ENCODE results near the gene TRIM56.
"Not testable (repeated sequence)": the region's sequence is repeated elsewhere in the genome, so short reads cannot be mapped to it uniquely, and the experiment has no call there.

The TRIM56 gene

GRCh38 chr7:101132626-101133600 lies 47.6 kb downstream of the TRIM56 start:
- not testable (repeated sequence) for DNase-seq (ENCODE audit: low spot score)

GRCh38 chr7:101133621-101134398 lies 48.5 kb downstream of the TRIM56 start:
- DNase-seq (ENCODE audit: low spot score), result no peak

GRCh38 chr7:101134399-101134980 lies 49.2 kb downstream of the TRIM56 start:
- no peak for DNase-seq (ENCODE audit: low spot score)

- no peak for DNase-seq (ENCODE audit: low spot score)
These were observed 52.5 kb downstream of the TRIM56 start for GRCh38 chr7:101137651-101138212.

- peak; percentile 74 for DNase-seq (ENCODE audit: low spot score)
These were observed 53.1 kb downstream of the TRIM56 start for GRCh38 chr7:101138213-101138870.

- no peak for DNase-seq (ENCODE audit: low spot score)
These were observed 55.0 kb downstream of the TRIM56 start for GRCh38 chr7:101140339-101140699.

GRCh38 chr7:101140746-101141382 lies 55.6 kb downstream of the TRIM56 start:
- no peak for DNase-seq (ENCODE audit: low spot score)
